GM18502 (cell line): ENCODE data around the gene TMEM106A.
"Not testable (repeated sequence)": the region's sequence is repeated elsewhere in the genome, so short reads cannot be mapped to it uniquely, and the experiment has no call there.

Source experiments
- ATAC-seq: cut with Tn5 transposase; IDR thresholded peaks from one replicate; pipeline ENCODE4 v1.9.1; 2021; ENCODE audit warnings: mild to moderate bottlenecking; ENCODE audit not compliant: unreplicated experiment, poor library complexity

Gene TMEM106A

DNA sequence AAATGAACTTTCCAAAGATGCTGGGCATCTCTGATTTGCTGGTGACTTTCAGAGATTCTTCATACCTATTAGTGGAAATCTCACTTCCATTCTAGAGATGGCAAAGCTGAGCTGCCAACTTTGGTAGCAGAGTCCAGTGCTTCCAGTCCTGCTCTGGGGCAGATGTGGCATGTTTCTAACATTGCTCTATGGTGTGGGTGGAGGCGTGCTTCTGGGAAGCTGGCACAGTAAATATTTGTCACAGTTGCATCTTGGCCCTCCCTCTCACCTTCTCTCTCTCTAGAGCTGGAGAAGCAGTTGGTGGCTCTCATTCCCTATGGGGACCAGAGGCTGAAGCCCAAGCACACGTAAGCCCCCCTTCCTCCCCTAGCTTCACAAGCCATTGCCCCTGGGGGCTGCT is 1.9 kb downstream of the TMEM106A start:
- no peak for ATAC-seq

DNA sequence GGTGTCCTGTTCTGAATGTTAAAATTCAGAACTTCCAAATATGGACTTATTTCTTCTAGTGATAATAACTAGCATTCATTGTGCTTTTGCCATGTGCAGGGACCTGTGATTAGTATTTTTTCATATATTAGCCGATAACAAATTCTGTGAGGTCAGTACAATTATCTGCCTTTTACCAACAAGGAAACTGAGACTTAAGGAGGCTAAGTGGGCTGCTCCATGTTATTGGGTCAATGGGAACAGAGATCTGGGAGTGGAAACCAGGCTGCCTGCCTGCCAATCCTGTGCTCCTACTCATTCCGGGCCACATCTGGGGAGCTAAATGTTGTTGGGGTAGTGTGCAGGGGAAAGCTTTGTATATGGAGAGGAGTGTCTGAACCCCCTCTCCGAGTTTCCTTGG is 3.7 kb downstream of the TMEM106A start:
- ATAC-seq: no peak

DNA sequence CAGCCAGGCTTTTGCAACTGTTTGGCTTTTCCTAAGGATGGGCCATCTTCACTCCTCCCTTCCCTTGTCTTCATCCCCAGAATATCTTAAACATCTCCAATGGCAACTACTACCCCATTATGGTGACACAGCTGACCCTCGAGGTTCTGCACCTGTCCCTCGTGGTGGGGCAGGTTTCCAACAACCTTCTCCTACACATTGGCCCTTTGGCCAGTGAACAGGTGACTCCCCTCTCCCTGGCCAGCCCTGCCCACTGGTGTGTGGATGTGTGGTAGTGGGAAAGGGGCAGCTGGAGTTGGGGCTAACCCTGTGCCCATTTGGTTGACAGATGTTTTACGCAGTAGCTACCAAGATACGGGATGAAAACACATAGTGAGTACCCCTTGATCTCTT is 4.7 kb downstream of the TMEM106A start:
- ATAC-seq: no peak

DNA sequence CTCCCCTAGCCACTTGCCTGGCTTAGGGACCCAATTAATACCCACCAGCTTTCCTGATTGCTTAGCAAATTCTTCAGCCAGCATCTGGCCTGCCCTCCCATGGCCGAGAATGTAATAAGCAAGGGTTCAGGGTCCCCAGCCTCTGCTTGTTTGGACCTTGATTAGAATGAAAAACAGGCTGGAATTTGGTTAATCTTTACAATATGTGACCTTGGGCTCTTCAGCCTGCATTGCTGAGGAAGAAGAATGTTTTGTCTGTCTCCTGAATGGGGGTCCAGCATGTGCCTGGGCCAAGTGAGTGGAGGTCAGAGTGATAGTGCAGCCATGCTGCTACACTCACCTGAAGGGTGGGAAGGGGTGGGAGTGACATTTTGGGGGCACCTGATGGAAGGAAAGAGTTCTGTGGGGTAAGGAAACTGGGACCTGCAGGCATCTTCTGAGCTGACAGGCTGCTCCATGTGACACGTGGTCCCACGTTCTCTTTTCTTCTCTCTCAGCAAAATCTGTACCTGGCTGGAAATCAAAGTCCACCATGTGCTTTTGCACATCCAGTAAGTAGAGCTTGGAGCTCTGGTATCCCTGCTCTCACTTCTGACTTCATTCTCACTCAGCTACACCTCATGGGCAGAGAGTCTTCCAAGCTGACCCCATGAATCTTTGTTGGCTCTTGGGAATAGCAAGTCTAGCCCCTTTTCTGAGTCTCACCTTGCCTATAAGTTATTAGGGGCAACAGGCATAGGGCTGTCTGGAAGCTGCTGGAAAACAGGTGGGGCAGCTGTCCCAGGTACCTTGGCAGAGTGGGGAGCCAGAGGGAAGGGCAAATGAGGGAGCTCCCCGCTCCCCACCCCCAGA is 5.3 kb downstream of the TMEM106A start:
- no peak for ATAC-seq

DNA sequence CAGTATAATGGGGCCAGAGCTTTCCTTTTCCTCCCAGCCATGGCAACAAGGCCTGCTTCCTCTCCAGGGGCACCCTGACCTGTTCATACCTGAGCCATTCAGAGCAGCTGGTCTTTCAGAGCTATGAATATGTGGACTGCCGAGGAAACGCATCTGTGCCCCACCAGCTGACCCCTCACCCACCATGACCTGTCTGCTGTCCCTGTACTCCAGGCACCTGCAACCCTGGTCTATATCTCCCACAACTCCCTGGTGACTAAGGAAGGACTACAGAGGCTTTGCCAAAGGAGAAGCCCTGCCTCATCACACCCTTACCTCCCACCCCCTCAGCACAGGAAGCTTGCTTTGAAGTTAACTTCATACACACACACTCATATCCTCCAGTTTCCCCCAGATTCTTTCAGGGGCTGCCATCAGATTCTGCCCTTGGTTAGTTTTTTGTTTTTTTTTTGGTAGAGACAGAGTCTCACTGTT is 6.0 kb downstream of the TMEM106A start:
- ATAC-seq: no peak

DNA sequence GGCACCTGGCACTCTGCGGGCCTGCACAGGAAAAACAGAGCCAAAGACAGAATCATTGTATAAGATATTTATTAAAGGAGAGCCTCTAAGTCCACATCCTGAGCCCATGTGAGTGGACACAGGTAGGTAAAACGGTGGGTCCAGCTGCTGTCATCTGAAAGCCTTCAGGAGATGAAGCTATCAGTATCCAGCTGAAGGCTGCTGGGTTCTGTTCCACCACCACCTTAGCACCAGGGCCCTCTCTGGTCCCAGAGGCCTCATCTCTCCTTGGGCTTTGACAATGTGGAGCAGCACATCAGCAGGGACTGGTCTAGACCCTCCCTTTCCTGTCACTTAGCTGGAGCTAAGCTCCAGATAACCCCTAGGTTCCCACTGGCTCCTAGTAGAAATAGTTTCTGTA is 7.3 kb downstream of the TMEM106A start:
- ATAC-seq: no peak

DNA sequence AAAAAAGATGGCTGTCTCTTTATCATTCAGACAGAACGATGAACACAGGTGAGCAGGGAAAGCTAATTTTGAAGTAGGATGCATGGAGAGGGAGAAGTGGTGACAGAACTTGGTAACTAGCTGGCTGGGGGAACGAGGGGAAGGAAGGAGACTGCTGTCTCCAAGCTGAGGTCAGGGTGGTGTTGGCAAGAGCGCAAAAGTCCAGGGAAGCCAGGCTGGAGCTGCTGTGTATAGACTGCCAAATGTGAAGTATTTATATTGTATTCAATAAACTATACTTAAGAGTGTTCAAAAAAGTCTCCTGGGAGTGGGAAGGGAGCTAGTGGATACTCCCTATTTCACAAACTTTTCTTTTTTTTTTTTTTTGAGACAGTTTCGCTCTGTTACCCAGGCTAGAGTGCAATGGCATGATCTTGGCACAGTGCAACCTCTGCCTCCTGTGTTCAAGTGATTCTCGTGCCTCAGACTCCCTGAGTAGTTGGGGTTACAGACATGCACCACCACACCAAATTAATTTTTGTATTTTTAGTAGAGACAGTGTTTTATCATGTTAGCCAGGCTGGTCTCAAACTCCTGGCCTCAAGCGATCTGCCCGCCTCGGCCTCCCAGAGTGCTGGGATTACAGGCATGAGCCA is 8.2 kb downstream of the TMEM106A start:
- no peak for ATAC-seq

DNA sequence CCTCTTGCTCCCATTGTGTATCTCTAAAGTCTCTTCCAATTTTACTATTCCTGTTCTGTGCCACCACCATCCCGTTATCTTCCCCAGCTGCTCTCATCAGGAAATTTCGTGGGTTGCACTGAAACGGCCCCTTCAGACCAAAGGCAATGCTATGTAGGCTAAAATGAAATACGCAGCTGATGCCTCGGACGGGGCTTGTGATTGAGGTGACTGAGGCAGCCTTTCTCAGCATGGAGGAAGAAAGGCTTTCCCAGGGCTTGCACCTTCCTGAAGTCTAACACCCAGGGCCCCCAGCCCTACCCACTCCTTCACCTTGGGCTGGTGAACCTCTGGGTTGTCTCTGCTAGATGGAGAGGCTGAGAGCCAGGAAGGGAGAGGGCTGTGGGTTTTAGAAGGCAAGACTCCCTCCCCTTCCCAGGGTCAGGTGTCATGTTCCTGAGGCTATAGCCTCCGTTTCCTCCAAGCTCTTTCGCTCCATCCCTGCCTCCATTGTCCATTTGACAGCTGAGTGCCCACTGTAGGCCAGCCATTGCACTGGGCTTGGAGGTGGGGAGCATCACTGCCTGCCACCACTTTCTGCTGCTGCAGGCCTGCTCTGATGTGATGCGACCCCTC is 8.9 kb downstream of the TMEM106A start:
- ATAC-seq: no peak

DNA sequence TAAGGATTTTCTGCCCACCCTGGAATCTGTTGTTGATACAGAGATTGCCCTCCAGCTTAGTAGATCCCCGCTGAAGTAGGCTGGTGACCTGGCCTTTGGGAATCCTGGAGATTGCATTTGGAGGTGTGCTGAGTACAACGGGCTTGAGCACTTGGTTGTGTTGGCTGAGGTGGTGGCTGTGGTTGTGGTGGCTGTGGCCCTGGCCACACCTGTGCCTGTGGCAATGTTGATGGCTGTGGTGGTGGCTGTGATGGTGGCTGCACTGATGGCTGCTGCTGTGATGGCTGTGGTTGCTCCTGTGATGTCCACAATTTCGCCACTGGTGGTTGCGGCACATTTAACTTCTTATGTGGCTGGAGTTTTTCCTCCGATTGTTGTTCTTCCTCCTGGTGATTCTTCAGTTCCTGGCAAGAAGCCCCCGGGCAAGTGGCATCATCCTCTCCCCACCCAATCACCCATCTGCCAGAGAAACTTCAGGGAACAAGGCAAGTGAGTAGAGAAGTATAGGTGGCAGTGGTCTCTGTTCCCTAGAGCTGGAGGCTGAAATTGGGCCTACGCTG is 12.6 kb downstream of the TMEM106A start:
- no peak for ATAC-seq

DNA sequence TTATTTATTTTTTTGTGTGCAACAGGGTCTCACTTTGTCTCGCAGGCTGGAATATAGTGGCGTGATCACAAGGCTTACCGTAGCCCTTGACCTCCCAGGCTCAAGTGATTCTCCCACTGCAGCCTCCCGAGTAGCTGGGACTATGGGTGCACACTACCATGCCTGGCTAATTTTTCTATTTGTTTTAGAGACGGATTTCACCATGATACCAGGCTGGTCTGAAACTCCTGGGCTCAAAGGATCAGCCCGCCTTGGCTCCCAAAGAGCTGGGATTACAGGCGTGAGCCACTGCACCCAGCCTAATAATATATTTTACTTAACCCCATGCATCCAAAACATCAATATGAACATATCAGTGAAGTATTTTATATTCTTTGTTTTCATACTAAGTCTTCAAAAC is 14.7 kb downstream of the TMEM106A start:
- no peak for ATAC-seq

DNA sequence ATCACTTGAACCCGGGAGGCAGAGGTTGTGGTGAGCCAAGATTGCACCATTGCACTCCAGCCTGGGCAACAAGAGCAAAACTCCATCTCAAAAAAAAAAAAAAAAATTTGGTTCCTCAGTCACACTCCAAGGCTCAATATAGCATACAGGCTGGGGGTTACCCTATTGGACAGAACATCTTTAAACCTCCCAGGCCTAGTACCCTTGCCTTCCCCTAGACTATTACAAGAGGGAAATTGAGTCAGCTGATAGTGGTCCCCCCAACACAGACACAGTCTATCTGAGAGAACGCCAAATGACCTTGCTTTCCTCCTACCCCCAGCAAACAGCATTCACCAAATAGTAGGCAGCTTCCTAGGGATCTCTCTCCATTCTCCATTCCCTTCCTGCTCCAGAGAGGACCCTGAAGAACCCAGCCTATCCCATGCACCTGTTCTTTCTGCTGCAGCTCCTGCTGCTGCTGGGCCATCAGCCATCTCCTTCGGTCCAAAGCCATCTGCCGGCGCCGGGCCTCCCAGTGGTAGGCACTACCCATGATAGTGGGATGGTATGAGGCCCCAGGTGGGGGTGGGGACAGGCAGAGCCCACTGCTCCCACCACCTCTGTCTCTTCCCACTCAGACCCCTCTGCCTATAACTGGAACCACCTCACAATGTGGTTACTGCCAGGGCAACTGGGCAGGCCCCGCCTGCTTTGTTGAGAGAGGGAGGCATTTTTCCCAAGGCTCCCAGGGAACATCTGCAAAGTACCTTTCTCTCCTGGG is 16.5 kb downstream of the TMEM106A start, which contains the start of gene CCDC200:
Gene CCDC200 (minus strand): TSS at position 604 of the 763 bp plus-strand sequence. CDS start 69 bp downstream, at position 535.
- ATAC-seq: not testable (repeated sequence)

DNA sequence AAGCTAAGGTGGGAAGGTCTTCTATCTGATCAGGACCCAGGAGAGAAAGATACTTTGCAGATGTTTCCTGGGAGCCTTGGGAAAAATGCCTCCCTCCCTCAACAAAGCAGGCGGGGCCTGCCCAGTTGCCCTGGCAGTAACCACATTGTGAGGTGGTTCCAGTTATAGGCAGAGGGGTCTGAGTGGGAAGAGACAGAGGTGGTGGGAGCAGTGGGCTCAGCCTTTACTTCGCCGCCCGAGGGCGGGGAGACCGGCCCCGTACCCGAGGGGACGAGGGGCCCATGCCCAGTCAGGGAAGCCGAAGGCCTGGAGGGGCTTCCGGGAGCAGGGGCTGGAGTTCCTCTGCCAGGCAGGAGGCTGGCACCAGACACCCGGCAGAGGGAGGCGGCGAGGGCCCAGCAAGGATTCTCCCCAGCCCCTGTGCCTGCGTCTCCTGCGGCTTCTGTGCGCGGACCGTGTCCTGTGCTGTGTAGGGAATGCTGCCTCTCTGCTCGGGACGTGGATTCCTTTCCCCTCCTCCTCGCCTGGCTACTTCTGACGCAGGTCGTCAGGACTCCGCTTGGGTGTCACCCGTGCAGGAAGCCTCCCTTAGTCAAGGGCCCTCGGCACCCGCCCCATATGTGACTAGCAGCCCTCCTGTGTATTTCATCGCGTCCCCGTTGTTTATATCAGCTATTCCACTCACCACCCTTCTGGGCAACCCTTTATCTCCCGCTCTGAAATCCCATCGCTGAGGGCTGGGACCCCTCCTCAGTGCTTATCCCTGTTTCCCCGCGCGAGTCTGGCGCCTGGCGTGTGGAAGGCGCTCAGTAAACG is 19.7 kb downstream of the TMEM106A start:
- ATAC-seq: not testable (repeated sequence)

DNA sequence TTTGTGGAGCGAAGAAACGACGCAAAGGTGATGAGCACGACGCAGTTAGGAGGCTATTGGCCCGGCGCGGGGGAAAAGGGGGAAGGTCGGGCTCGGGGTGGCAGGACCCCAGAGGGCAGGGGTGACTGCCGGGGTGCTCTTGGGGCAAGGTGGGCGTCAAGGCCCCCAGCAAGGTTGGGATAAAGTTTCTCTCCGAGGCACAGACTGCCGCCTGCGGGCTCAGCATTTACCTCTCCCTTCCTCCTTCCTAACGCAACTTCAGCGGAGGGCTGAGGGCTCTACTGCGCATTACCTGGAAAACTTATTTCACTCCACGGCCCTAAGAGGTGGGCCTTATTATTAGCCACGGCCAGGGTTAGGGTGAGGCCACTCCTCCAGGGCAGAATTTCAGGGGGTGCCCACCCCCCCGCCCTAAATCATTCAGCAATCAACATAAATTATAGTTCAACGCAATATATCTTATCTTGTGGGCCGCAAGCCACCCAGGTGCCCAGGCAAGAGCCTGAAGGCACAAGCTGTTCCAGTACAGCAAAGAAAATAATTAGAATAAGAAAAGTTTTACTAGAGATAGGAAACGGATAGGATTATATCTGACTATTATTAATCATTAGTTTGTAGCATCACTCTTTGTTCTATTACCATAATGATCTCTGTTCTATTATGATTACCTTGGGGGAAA is 20.5 kb downstream of the TMEM106A start:
- not testable (repeated sequence) for ATAC-seq

DNA sequence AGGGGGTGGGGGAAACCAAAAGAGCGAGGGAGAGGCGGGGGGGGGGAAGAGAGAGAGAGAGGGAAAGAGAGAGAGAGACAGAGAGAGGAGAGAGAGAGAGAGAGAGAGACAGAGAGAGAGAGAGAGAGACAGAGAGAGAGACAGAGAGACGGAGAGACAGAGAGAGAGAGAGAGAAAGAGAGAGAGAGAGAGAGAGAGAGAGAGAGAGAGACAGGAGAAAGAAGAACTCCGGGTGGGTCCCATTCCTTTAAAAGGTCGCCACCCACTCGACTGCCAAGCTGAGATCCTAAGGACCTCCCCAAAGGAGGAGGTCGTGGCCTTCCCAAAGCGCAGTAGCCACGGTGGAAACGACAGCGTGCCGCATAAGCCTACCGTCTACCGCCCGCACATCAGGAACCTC is 21.6 kb downstream of the TMEM106A start:
- ATAC-seq: not testable (repeated sequence)

DNA sequence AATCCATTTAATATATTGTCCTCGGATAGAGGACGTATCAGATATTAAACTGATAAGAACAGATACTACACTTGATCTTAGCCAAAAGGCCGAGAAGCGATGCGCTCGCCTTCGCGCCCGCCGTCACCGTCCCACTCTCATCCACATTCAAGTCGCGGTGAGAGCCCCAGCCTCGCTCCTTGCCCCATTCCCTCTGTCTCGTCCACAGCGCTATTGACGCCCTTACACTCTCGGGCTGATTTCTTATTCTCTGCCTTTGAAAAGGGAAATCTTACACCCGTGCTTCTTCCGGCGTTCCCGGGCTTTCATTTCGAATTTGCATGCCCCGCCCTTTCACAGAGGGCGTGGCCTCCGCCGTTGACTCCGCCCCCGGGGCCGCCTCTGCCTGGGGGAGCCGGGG is 22.2 kb downstream of the TMEM106A start, which contains the start of gene RNU2-1:
Gene RNU2-1 (minus strand): TSS at position 101 of the 400 bp plus-strand sequence.
- ATAC-seq: not testable (repeated sequence)

DNA sequence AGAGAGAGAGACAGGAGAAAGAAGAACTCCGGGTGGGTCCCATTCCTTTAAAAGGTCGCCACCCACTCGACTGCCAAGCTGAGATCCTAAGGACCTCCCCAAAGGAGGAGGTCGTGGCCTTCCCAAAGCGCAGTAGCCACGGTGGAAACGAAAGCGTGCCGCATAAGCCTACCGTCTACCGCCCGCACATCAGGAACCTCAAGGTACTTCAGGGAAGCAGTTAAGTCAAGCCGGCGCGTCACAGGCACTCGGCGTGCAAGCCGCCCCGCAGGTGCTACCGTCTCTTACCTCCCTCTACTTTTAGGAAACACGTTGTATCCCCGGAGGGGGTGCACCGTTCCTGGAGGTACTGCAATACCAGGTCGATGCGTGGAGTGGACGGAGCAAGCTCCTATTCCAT is 27.9 kb downstream of the TMEM106A start:
- ATAC-seq: not testable (repeated sequence)

DNA sequence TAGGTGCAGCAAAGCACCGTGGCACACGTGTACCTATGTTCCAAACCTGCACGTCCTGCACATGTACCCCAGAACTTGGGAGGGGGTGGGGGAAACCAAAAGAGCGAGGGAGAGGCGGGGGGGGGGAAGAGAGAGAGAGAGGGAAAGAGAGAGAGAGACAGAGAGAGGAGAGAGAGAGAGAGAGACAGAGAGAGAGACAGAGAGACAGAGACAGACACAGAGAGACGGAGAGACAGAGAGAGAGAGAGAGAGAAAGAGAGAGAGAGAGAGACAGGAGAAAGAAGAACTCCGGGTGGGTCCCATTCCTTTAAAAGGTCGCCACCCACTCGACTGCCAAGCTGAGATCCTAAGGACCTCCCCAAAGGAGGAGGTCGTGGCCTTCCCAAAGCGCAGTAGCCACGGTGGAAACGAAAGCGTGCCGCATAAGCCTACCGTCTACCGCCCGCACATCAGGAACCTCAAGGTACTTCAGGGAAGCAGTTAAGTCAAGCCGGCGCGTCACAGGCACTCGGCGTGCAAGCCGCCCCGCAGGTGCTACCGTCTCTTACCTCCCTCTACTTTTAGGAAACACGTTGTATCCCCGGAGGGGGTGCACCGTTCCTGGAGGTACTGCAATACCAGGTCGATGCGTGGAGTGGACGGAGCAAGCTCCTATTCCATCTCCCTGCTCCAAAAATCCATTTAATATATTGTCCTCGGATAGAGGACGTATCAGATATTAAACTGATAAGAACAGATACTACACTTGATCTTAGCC is 29.1 kb downstream of the TMEM106A start:
- ATAC-seq: not testable (repeated sequence)

DNA sequence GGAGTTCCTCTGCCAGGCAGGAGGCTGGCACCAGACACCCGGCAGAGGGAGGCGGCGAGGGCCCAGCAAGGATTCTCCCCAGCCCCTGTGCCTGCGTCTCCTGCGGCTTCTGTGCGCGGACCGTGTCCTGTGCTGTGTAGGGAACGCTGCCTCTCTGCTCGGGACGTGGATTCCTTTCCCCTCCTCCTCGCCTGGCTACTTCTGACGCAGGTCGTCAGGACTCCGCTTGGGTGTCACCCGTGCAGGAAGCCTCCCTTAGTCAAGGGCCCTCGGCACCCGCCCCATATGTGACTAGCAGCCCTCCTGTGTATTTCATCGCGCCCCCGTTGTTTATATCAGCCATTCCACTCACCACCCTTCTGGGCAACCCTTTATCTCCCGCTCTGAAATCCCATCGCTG is 34.8 kb downstream of the TMEM106A start:
- not testable (repeated sequence) for ATAC-seq
